Loucy (cell line): ENCODE data around the gene ARL3.
A peak's percentile ranks its signal among the peaks of the same experiment; 100 is the strongest.

ENCODE experiments used
- H2AFZ ChIP-seq: fragments of 200-600 bp; sonication (generic); 2 replicates; pipeline ENCODE4 v1.6.0; 2016; ENCODE audit warnings: antibody characterized with exemption, mild to moderate bottlenecking, low read length, moderate library complexity
- H3F3A ChIP-seq: fragments of 200-600 bp; 2 replicates; pipeline ENCODE4 v1.6.0; 2016; ENCODE audit warnings: antibody characterized with exemption, low read depth, mild to moderate bottlenecking
- H3K27me3 ChIP-seq: fragments of 200-600 bp; sonication (generic); 2 replicates; pipeline ENCODE4 v1.6.1; 2014; ENCODE audit warnings: low read length, mild to moderate bottlenecking; ENCODE audit not compliant: insufficient read depth, poor library complexity, severe bottlenecking
- H3K36me3 ChIP-seq: fragments of 200-600 bp; sonication (generic); 2 replicates; pipeline ENCODE4 v1.6.1; 2016; ENCODE audit warnings: low read length; ENCODE audit not compliant: insufficient read depth
- H3K4me1 ChIP-seq: fragments of 200-600 bp; sonication (generic); 2 replicates; pipeline ENCODE4 v1.5.1; 2014; ENCODE audit warnings: low read length, mild to moderate bottlenecking; ENCODE audit not compliant: insufficient read depth, poor library complexity, severe bottlenecking
- H3K4me2 ChIP-seq: fragments of 200-600 bp; sonication (generic); 2 replicates; pipeline ENCODE4 v1.6.0; 2014; ENCODE audit warnings: antibody characterized with exemption, low read length, low read depth, mild to moderate bottlenecking; ENCODE audit not compliant: poor library complexity, severe bottlenecking
- H3K4me3 ChIP-seq: fragments of 200-600 bp; sonication (generic); 2 replicates; pipeline ENCODE4 v1.5.1; 2014; ENCODE audit warnings: low read length, mild to moderate bottlenecking, mixed read lengths; ENCODE audit not compliant: poor library complexity, severe bottlenecking
- H3K79me2 ChIP-seq: fragments of 200-600 bp; sonication (generic); 2 replicates; pipeline ENCODE4 v1.6.1; 2014; ENCODE audit warnings: low read length; ENCODE audit not compliant: insufficient read depth
- H3K9ac ChIP-seq: fragments of 200-600 bp; sonication (generic); 2 replicates; pipeline ENCODE4 v1.6.0; 2014; ENCODE audit warnings: mild to moderate bottlenecking, low read depth, low read length, moderate library complexity; ENCODE audit not compliant: poor library complexity, severe bottlenecking
- H3K9me2 ChIP-seq: fragments of 200-600 bp; sonication (generic); replicated peaks from 2 replicates; pipeline ENCODE4 v1.6.1; 2016; ENCODE audit warnings: low read depth, low read length, mixed read lengths
- H3K9me3 ChIP-seq: fragments of 200-600 bp; sonication (generic); 2 replicates; pipeline ENCODE4 v1.6.1; 2014; ENCODE audit warnings: mild to moderate bottlenecking, antibody characterized with exemption, low read length, low read depth; ENCODE audit not compliant: insufficient read depth
- H4K20me1 ChIP-seq: fragments of 200-600 bp; sonication (generic); 2 replicates; pipeline ENCODE4 v1.6.0; 2014; ENCODE audit warnings: antibody characterized with exemption, low read length, mild to moderate bottlenecking; ENCODE audit not compliant: insufficient read depth, poor library complexity, severe bottlenecking
- CTCF ChIP-seq: fragments of 200-600 bp; sonication (generic); conservative IDR thresholded peaks from 2 replicates; pipeline ENCODE4 v1.5.1; 2014; ENCODE audit warnings: mild to moderate bottlenecking, antibody characterized with exemption, low read length
- EZH2phosphoT487 ChIP-seq: fragments of 200-600 bp; IDR thresholded peaks from 2 replicates; pipeline ENCODE4 v1.6.1; 2018; ENCODE audit warnings: antibody characterized with exemption, mild to moderate bottlenecking, moderate library complexity, borderline replicate concordance

Gene ARL3

GRCh38 chr10:102651455-102652169 is 62.6 kb downstream of the ARL3 start:
- peak overlapping the region; percentile 86 for H3K4me3 ChIP-seq
- H3K36me3 ChIP-seq = peaks cover 45% of the 10 kb centered on the region; the same call in 1 of the 2 replicates
- H3K4me1 ChIP-seq = peaks cover 65% of the 10 kb centered on the region
- peak overlapping the region; percentile 98 for H3K9ac ChIP-seq
- no peaks in the 10 kb centered on the region for H3K9me2 ChIP-seq
- H3K9me3 ChIP-seq = no peaks in the 10 kb centered on the region
- no peak overlapping the region for H2AFZ ChIP-seq
- peak overlapping the region; percentile 100 for H3K4me2 ChIP-seq
- no peaks in the 10 kb centered on the region for H3K27me3 ChIP-seq
- H4K20me1 ChIP-seq = peaks cover 87% of the 10 kb centered on the region
- peaks cover 91% of the 10 kb centered on the region for H3K79me2 ChIP-seq
- TF ChIP-seq CTCF = no peak
- no peak for TF ChIP-seq EZH2phosphoT487
- no peaks in the 10 kb centered on the region for H3F3A ChIP-seq

GRCh38 chr10:102650655-102651454 is 63.3 kb downstream of the ARL3 start:
- no peak for TF ChIP-seq CTCF
- TF ChIP-seq EZH2phosphoT487 = no peak
- Histone ChIP-seq H3K79me2 (peaks cover 99% of the 10 kb centered on the region), H3K4me2 (peak overlapping the region; percentile 100), H3K4me1 (peaks cover 72% of the 10 kb centered on the region), H3K9ac (peak overlapping the region; percentile 98), H4K20me1 (peaks cover 94% of the 10 kb centered on the region), H3K36me3 (peaks cover 38% of the 10 kb centered on the region; the same call in 1 of the 2 replicates), H3F3A (0 out of 2 replicates have a peak, but pooled peaks cover 2% of the 10 kb centered on the region), H3K9me2 (no peaks in the 10 kb centered on the region), H3K4me3 (peak overlapping the region; percentile 86), H3K27me3 (no peaks in the 10 kb centered on the region), H3K9me3 (no peaks in the 10 kb centered on the region), H2AFZ (no peak overlapping the region)

GRCh38 chr10:102649797-102650654 is 64.2 kb downstream of the ARL3 start:
- Histone ChIP-seq H3K36me3 (peaks cover 29% of the 10 kb centered on the region; the same call in 1 of the 2 replicates), H3K4me2 (peak overlapping the region; percentile 100), H4K20me1 (peaks cover 99% of the 10 kb centered on the region), H3K9me3 (no peaks in the 10 kb centered on the region), H3F3A (0 out of 2 replicates have a peak, but pooled peaks cover 2% of the 10 kb centered on the region), H3K4me1 (peaks cover 72% of the 10 kb centered on the region), H3K27me3 (no peaks in the 10 kb centered on the region), H3K9ac (peak overlapping the region; percentile 98), H2AFZ (no peak overlapping the region), H3K4me3 (peak overlapping the region; percentile 86), H3K79me2 (peaks cover 99% of the 10 kb centered on the region), H3K9me2 (no peaks in the 10 kb centered on the region)
- TF ChIP-seq EZH2phosphoT487 (no peak), CTCF (no peak)
